Spleen (tissue), 11 donors: ENCODE measurements around the gene CREM. TPM values are rescaled to one million over a fixed set of nuclear protein-coding genes. Genes with fewer than 3 reads are reported as not detected.

ENCODE experiments used
- DNase-seq: peaks from one replicate; pipeline ENCODE4 v3.0.0-alpha.2; 2020
- H3K27ac ChIP-seq, 8 donors: fragments of 200-600 bp; sonication (generic) in 7 of 8; 1 replicate in 4 of 8; 2 replicates in 4 of 8; pipeline versions ENCODE4 v1.5.0 to v1.8.0; 2016 to 2021; ENCODE audit warnings: inconsistent platforms in 4 of 8, mild to moderate bottlenecking in 4 of 8, moderate library complexity in 1 of 8
- H3K27me3 ChIP-seq, 7 donors: fragments of 200-600 bp; sonication (generic) in 6 of 7; replicated peaks in 1 of 7; 1 replicate in 4 of 7; 2 replicates in 3 of 7; pipeline versions ENCODE4 v1.5.0 to v1.8.0; 2016 to 2021; ENCODE audit warnings: inconsistent platforms in 3 of 7, mild to moderate bottlenecking in 1 of 7
- H3K36me3 ChIP-seq, 6 donors: fragments of 200-600 bp; sonication (generic) in 5 of 6; 1 replicate in 4 of 6; 2 replicates in 2 of 6; pipeline versions ENCODE4 v1.5.0 to v1.8.0; 2016 to 2021; ENCODE audit warnings: inconsistent platforms in 2 of 6
- H3K4me1 ChIP-seq, 6 donors: fragments of 200-600 bp; sonication (generic) in 5 of 6; 1 replicate in 3 of 6; 2 replicates in 3 of 6; pipeline versions ENCODE4 v1.5.0 to v1.8.0; 2016 to 2021; ENCODE audit warnings: inconsistent platforms in 3 of 6
- H3K4me3 ChIP-seq, 8 donors: fragments of 200-600 bp; sonication (generic) in 7 of 8; 1 replicate in 4 of 8; 2 replicates in 4 of 8; pipeline versions ENCODE4 v1.5.0 to v1.8.0; 2016 to 2021; ENCODE audit warnings: inconsistent platforms in 4 of 8, mild to moderate bottlenecking in 4 of 8, moderate library complexity in 2 of 8
- H3K9me3 ChIP-seq, 8 donors: fragments of 200-600 bp; sonication (generic) in 7 of 8; 1 replicate in 4 of 8; 2 replicates in 4 of 8; pipeline versions ENCODE4 v1.5.0 to v1.8.0; 2016 to 2021; ENCODE audit warnings: inconsistent platforms in 4 of 8
- POLR2A ChIP-seq, 3 donors: fragments of 450-650 bp; IDR thresholded peaks; one replicate each; pipeline ENCODE4 v1.5.1; 2017; ENCODE audit warnings: antibody characterized with exemption in 3 of 3, mild to moderate bottlenecking in 1 of 3
- POLR2AphosphoS5 ChIP-seq, 3 donors: sonication (generic); formaldehyde crosslinking; IDR thresholded peaks; one replicate each; pipeline ENCODE4 v1.5.1; 2017; ENCODE audit warnings: antibody characterized with exemption in 3 of 3
- WGBS, 5 donors: extraction: QIAGEN DNeasy Blood & Tissue Kit in 3 of 5; methylation state at CpG; one replicate each; pipeline versions ENCODE4 v1.1.5 to v1.1.7; 2013 to 2018; 5-methylcytosine and 5-hydroxymethylcytosine counted together
- intact Hi-C: fragments of 100-400 bp; cut with DNase I; formaldehyde crosslinking; loops from one replicate; pipeline ENCODE4 v1.15.0; 2023; ENCODE audit warnings: low total_unique reads
- polyA plus RNA-seq, 3 donors: library from polyadenylated mRNA; stranded (reverse); fragments of 200-250 nt; gene quantifications; one replicate each; pipeline ENCODE4 v1.2.1, GENCODE V29; 2013
- total RNA-seq, 7 donors: library from RNA; depleted of rRNA in 3 of 7; stranded (reverse); fragments of >200 nt in 3 of 7; fragmentation: NEBNext Ultra II Directional in 4 of 7; extraction: Animal tissue kit (Norgen Biotek cat#: 25700) in 4 of 7; gene quantifications; one replicate each; pipeline versions ENCODE4 v1.1.0 to v1.2.1, GENCODE V29; 2016 to 2021
- TF ChIP-seq, protein P1 (sequence below), 11 experiments: fragments of 200-600 bp in 7 of 11; fragments of 450-650 bp in 4 of 11; sonication (generic) in 4 of 11; IDR thresholded peaks in 8 of 11; conservative IDR thresholded peaks in 3 of 11; 1 replicate in 7 of 11; 2 replicates in 4 of 11; pipeline versions ENCODE4 v1.4.0 to v1.8.0; 2016 to 2021; ENCODE audit warnings: antibody characterized with exemption in 11 of 11, inconsistent platforms in 4 of 11, mild to moderate bottlenecking in 1 of 11
- donor health status: healthy with polysubstance abuse.
- donor health status: DM: no; HTN: no; CAD: no; lungs with moderate emphysema.
- donor health status: DM: no; HTN: no; CAD: no.
- donor health status: Bipolar disorder and iron deficiency.
- donor health status: healthy.
- donor health status: DM: no; HTN: no; CAD: no.
- donor health status: DM: yes; HTN: yes; CAD: no.

Gene CREM
- total and polyA plus RNA-seq, 10 donors, result 24.8 to 65.4 (median 41.2) TPM

DNA sequence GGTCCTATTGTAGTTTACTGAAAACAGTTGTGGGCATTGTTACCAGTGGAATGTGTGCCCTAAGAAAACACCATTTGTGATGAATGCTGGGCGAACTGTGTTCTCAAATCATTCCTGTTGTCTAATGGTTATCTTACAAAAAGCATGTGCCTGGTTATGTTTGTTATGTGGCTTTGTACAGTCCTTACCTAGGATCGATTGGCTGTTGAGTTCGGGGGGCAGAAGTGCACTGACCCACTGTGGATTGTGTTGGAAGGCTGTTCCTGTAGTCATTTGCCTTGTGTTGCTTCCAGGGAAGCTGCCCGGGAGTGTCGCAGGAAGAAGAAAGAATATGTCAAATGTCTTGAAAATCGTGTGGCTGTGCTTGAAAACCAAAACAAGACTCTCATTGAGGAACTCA lies 84.3 kb downstream of the CREM start:
- intact Hi-C loops, result no loop called here
- WGBS, 5 donors, result 74 to 90% (median 83%) methylated on average over 6 of the region's 6 CpGs
- Histone ChIP-seq H3K27me3 (no peaks in the 10 kb centered on the region), H3K4me1 (peaks cover 1 to 40% (median 10%) of the 10 kb centered on the region in 6 donors), H3K9me3 (no peaks in the 10 kb centered on the region), H3K27ac (peak overlapping the region in 3 of 8 donors; percentile 9 to 36 (median 28)), H3K36me3 (peaks cover 0 to 27% (median 6%) of the 10 kb centered on the region in 6 donors), H3K4me3 (no peak overlapping the region)
- no peak for DNase-seq
- TF ChIP-seq, protein P1, sequence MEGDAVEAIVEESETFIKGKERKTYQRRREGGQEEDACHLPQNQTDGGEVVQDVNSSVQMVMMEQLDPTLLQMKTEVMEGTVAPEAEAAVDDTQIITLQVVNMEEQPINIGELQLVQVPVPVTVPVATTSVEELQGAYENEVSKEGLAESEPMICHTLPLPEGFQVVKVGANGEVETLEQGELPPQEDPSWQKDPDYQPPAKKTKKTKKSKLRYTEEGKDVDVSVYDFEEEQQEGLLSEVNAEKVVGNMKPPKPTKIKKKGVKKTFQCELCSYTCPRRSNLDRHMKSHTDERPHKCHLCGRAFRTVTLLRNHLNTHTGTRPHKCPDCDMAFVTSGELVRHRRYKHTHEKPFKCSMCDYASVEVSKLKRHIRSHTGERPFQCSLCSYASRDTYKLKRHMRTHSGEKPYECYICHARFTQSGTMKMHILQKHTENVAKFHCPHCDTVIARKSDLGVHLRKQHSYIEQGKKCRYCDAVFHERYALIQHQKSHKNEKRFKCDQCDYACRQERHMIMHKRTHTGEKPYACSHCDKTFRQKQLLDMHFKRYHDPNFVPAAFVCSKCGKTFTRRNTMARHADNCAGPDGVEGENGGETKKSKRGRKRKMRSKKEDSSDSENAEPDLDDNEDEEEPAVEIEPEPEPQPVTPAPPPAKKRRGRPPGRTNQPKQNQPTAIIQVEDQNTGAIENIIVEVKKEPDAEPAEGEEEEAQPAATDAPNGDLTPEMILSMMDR (IDR thresholded peaks at IDR 0.05 in 8 of 11, conservative IDR thresholded peaks at IDR 0.05 in 3 of 11), result no peak
- TF ChIP-seq POLR2AphosphoS5 (IDR thresholded peaks at IDR 0.05) (no peak), POLR2A (IDR thresholded peaks at IDR 0.05) (no peak)

DNA sequence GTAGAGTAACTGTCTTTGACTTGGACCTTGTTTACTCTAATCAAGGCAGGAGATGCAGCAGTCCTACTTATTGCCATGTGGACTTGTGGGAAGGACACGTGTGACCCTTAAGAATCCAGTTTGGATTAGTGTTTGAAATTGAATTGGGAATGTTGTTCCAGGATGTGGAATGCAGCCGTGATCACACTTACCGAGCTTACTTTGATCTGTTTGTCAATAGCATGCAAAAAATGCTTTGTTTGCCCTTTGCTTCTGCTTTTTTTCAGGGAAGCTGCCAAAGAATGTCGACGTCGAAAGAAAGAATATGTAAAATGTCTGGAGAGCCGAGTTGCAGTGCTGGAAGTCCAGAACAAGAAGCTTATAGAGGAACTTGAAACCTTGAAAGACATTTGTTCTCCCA lies 84.7 kb downstream of the CREM start:
- H3K4me3 ChIP-seq, result no peak overlapping the region
- intact Hi-C loops, result no loop called here
- DNase-seq, result no peak
- no peaks in the 10 kb centered on the region for H3K27me3 ChIP-seq
- no peaks in the 10 kb centered on the region for H3K9me3 ChIP-seq
- TF ChIP-seq, protein P1 (IDR thresholded peaks at IDR 0.05 in 8 of 11, conservative IDR thresholded peaks at IDR 0.05 in 3 of 11), result no peak
- TF ChIP-seq POLR2AphosphoS5 (IDR thresholded peaks at IDR 0.05), result no peak
- TF ChIP-seq POLR2A (IDR thresholded peaks at IDR 0.05), result no peak
- 53 to 74% (median 59%) methylated on average over 7 of the region's 7 CpGs for WGBS, 5 donors
- peaks cover 4 to 45% (median 14%) of the 10 kb centered on the region in 6 donors for H3K4me1 ChIP-seq
- H3K36me3 ChIP-seq, result peaks cover 0 to 27% (median 6%) of the 10 kb centered on the region in 6 donors
- H3K27ac ChIP-seq, result peak overlapping the region in 3 of 8 donors; percentile 9 to 36 (median 28)

DNA sequence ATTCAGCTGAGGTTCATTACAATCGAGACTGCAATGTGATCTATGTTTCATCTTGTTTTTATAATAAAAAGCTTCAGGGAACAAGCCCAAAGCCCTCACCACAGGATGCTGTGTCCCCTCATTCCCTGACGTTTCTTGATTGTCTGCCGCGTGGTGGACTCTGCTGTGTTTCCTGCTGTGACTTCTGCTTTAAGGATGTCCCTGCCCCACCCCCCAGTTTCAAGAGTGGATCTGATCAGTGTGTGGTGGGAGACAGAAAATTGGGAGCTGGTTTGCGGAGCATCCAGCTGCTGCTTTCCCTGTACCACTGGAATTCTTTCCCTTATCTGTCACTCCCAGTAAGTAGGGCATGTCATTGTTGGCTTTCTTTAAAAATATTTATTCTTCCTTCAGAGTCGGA lies 86.2 kb downstream of the CREM start:
- intact Hi-C loops, result no loop called here
- Histone ChIP-seq H3K9me3 (no peaks in the 10 kb centered on the region), H3K36me3 (peaks cover 0 to 15% (median 3%) of the 10 kb centered on the region in 6 donors), H3K27me3 (no peaks in the 10 kb centered on the region), H3K4me3 (no peak overlapping the region), H3K4me1 (peaks cover 13 to 59% (median 26%) of the 10 kb centered on the region in 6 donors), H3K27ac (peak overlapping the region in 2 of 8 donors; percentile 3 to 4)
- 42 to 49% (median 47%) methylated on average over 6 of the region's 6 CpGs for WGBS, 5 donors
- TF ChIP-seq POLR2A (IDR thresholded peaks at IDR 0.05) (no peak), POLR2AphosphoS5 (IDR thresholded peaks at IDR 0.05) (peak in 1 of 3 donors; percentile 36)
- no peak for DNase-seq

DNA sequence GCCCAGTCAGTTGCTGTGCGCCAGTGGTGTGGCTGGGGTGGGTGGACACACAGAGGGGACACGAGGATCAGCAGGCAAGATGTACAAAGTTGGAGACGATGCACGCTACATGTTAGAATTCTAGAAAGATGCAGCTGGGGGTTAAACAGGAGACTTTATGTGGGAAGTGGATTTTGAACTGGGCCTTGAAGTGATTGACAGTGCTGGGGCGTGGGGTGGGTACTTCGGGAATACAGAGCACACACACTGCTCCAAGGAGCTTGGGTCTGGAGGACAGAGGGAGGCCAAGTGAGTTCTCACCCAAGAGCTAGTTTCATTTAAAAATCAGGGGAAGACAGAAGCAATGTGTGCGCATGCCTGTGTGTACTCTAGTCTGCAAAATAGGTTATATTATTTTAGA lies 87.1 kb downstream of the CREM start:
- H3K27ac ChIP-seq, result no peak overlapping the region
- 94 to 97% (median 95%) methylated on average over 7 of the region's 7 CpGs for WGBS, 5 donors
- H3K4me3 ChIP-seq, result no peak overlapping the region
- H3K27me3 ChIP-seq, result no peaks in the 10 kb centered on the region
- DNase-seq, result no peak
- H3K9me3 ChIP-seq, result no peaks in the 10 kb centered on the region
- H3K4me1 ChIP-seq, result peaks cover 16 to 64% (median 32%) of the 10 kb centered on the region in 6 donors
- H3K36me3 ChIP-seq, result peaks cover 0 to 6% (median 2%) of the 10 kb centered on the region in 6 donors
- intact Hi-C loops, result no loop called here
- no peak for TF ChIP-seq POLR2A (IDR thresholded peaks at IDR 0.05)
- TF ChIP-seq POLR2AphosphoS5 (IDR thresholded peaks at IDR 0.05), result no peak
- TF ChIP-seq, protein P1 (IDR thresholded peaks at IDR 0.05 in 8 of 11, conservative IDR thresholded peaks at IDR 0.05 in 3 of 11), result no peak
